Measurements from ENCODE around the gene SLC7A8. TPM values are rescaled to one million over a fixed set of nuclear protein-coding genes. Genes with fewer than 3 reads are reported as not detected.

Gene SLC7A8
- 2.2 and 3.3 TPM in 2 replicates for total RNA-seq

DNA sequence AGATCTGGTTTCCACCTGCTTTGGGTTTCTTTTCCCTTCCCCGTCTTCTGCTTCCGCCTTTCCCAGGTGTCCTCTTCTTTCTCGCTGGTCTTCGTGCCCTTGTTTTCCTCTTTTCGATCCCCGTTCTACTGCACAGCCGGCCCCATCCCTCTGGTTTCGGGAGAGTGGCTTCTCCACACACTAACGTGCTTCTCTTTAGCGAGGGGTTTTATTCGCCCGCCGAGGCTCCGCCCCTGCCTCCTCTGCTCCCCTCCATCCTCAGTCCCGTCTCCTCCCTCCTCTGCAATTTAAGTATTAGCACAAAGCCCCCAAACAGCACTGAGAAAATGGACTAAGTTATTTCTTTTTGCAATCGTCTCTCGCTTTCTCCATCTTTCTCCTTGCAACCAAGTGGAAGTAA, at the start of gene SLC7A8:
Gene SLC7A8, minus strand, starts transcription at position 182 of the 400 bp plus-strand sequence. CDS start 746 bp downstream, outside the sequence.

DNA sequence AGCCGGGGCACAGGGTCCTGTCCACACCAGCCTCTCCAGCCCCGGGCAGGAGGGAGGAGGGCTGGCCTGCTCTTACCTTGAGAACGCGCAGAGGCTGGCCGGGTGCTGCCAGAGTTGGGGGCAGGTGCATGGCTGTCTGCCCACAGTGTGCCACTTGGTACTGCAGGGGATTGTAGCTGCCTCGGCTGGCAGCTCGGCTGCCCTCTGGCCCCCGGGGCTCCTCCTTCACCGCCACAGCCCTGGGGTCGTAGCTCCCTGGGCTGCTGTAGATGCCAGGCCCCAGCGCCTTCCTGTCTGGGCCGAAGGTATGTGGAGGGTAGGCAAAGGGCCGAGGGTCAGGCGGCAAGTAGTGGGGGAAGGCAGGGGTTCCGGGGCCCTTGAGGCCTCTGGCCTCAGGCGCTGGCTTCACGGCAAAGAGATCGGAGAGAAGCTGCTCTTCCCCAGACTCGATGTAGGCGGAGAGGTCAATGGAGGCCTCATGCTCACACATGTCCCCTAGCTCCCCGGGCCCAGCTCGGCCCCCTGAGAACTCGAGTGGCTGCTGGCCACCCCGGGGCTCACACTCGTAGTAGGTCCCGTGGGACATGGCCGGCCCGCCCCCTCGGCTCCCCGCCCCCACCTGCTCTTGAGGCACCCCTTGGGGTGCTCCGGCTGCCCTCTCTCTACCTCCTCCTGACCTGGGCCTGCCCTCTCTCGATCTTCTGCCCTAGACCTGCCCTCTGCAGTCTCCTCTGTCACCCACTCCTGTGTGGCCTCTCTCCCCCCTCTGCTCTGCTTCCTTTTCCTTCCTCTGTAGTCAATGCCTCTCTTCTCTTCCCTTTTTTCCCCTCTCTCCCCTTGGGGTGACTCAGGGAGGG, 64.7 kb downstream of the SLC7A8 start, which contains the start of gene CEBPE:
Gene CEBPE, minus strand, starts transcription at position 750 of the 857 bp plus-strand sequence. Its CDS starts 164 bp downstream, at position 586.

GRCh38 chr14:23104591-23105347, 78.7 kb downstream of the SLC7A8 start, which contains the start of gene CIROP:
Gene CIROP, minus strand, starts transcription at chr14:23104989. Its CDS starts 69 bp downstream, at chr14:23104920.

GRCh38 chr14:23095196-23096108, 88.0 kb downstream of the SLC7A8 start, which contains the start of gene C14orf119:
Gene C14orf119, plus strand, starts transcription at chr14:23095505. Its CDS starts 2,154 bp downstream, at chr14:23097659.

DNA sequence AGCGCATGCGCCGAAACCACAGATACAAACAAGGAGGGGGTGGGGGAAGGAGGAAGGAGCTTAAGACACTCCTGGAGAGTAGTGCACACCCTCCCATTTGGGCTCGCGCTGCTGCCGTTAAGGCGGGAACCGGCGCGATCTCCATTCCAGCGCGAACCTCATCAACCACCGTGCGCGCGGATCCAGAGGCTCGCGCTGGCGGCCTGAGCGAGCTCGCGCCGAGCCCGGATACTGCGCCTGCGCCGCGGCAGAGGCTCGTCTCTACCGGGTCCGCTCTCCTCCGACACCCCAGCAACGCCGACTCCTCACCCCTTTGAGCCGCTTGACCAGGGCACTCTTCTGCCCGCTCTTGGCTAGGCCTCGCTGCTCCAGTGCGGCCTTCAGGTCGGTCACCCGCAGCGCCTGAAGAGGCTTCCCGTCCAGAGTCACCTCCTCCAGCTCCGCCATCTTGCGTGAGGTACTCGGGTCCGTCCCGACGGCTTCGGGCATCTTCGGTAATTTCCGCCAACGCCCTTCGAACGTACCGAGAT, 88.7 kb downstream of the SLC7A8 start, which contains the start of gene ACIN1:
Gene ACIN1, minus strand, starts transcription at position 471 of the 530 bp plus-strand sequence. Its CDS starts 24 bp downstream, at position 447.

Small RNA genes within 50 kb of the gene (small RNA-seq; reads per million reads assigned to genes)
- gene AL049829.1 (not detected), gene RNU6-1138P (not detected)

Other genes starting within 250 kb of the SLC7A8 start
- gene HAUS4, start 226.6 kb downstream of the SLC7A8 start, total RNA-seq: 41.6 and 45.2 TPM in 2 replicates
- gene AJUBA, start 201.1 kb downstream of the SLC7A8 start, total RNA-seq: 3.3 and 12.7 TPM in 2 replicates
- 9.4 and 10.7 TPM in 2 replicates for gene C14orf93, start 173.5 kb downstream of the SLC7A8 start, total RNA-seq
- 137 and 164 TPM in 2 replicates for gene PSMB5, start 148.8 kb downstream of the SLC7A8 start, total RNA-seq
- gene PSMB11, start 141.4 kb downstream of the SLC7A8 start, total RNA-seq: not detected in 2 replicates
- 2.2 and 3.3 TPM in 2 replicates for gene CDH24, start 126.1 kb downstream of the SLC7A8 start, total RNA-seq
- gene ACIN1, start 88.5 kb downstream of the SLC7A8 start, total RNA-seq: 80.5 and 100 TPM in 2 replicates
- gene C14orf119, start 88.2 kb downstream of the SLC7A8 start, total RNA-seq: 46.9 and 51.8 TPM in 2 replicates
- not detected in 2 replicates for gene CIROP, start 78.7 kb downstream of the SLC7A8 start, total RNA-seq
- not detected in 2 replicates for gene CEBPE, start 64.4 kb downstream of the SLC7A8 start, total RNA-seq
- gene RNF212B, start 54.3 kb upstream of the SLC7A8 start, total RNA-seq: not detected in 2 replicates
- gene HOMEZ, start 102.5 kb upstream of the SLC7A8 start, total RNA-seq: 5.7 and 7.7 TPM in 2 replicates
- gene PPP1R3E, start 119.2 kb upstream of the SLC7A8 start, total RNA-seq: 3.7 and 4.3 TPM in 2 replicates
- gene BCL2L2, start 123.2 kb upstream of the SLC7A8 start, total RNA-seq: 12.5 and 16.8 TPM in 2 replicates
- gene PABPN1, start 137.8 kb upstream of the SLC7A8 start, total RNA-seq: 52.4 and 55.9 TPM in 2 replicates
- gene SLC22A17, start 169.2 kb upstream of the SLC7A8 start, total RNA-seq: 5.3 and 9.9 TPM in 2 replicates
- gene EFS, start 181.5 kb upstream of the SLC7A8 start, total RNA-seq: 0.59 and 1.1 TPM in 2 replicates
- gene IL25, start 189.1 kb upstream of the SLC7A8 start, total RNA-seq: not detected in 2 replicates
- not detected in 2 replicates for gene CMTM5, start 193.4 kb upstream of the SLC7A8 start, total RNA-seq
- gene MYH6, start 224.6 kb upstream of the SLC7A8 start, total RNA-seq: not detected in 2 replicates

Measured in subcutaneous preadipocyte (primary cell).